Measurements from ENCODE around the gene PPFIA1.
"Not testable (repeated sequence)": the region's sequence is repeated elsewhere in the genome, so short reads cannot be mapped to it uniquely, and the experiment has no call there.

Gene PPFIA1

GRCh38 chr11:70252844-70253243 lies 17.6 kb upstream of the PPFIA1 start:
- no peak for DNase-seq

DNA sequence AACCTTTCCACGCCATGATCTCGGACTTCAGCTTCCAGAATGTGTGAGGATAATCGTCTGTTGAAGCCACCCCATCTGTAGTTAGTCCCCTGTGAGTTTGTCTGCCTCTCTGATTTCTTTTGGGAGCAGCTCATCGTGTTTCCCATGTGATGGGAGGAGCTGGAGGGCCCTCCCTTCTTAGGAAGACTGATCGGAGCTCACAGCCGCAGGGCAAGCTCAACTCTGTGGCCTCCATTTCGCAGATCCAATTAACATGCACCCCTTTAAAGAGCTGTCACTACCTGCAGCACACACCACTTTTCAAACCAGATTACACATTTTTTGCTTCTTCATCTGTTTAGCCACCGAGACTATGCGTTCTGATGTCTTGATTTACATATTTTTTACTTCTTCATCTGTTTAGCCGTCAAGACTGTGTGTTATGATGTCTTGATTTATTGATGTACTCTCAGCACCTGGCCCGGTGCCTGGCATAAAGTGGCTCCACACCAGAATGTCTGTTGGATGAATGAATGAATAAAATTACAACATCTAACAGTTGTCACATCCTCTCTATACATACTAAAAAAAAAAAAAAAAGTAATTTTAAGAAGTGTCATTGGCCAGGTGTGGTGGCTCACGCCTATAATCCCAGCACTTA lies 14.9 kb upstream of the PPFIA1 start:
- DNase-seq = no peak

DNA sequence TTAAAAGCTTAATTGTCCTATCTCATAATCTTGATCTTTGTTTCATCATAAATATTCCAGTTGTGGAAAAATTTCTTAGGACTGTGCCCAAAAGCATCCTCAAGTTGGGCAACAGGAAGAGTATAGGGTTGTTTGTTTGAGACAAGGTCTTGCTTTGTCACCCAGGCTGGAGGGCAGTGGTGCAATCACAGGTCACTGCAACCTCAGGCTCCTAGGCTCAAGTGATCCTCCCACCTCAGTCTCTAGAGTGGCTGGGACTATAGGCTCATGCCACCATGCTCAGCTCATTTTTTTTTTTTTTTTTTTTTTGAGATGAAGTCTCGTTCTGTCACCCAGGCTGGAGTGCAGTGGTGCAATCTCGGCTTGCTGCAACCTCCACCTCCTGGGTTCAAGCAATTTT lies 11.4 kb upstream of the PPFIA1 start:
- not testable (repeated sequence) for DNase-seq

- DNase-seq = no peak
These were observed 7.5 kb upstream of the PPFIA1 start for GRCh38 chr11:70262951-70263350.

- no peak for DNase-seq
These were observed 7.1 kb upstream of the PPFIA1 start for GRCh38 chr11:70263363-70263762.

DNA sequence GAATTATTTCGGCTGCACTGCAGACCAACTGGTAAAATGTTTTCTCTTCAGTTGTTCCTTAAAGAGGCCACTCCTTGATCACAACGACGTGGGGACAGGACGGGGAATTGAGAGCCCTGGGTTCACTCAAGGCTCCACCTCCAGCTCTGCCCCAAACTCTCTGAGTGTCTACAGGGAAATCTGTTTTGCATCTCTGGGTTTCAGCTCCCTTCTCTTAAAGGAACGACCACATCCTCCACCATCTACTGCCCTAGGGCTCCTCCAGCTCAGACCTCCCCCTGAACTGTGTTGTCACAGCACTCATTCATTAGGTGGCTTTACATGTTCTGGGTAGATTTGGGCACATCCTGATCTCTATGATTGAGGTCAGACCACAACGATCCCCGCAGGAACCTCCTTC lies 5.1 kb upstream of the PPFIA1 start:
- no peak for DNase-seq

GRCh38 chr11:70267405-70267950 lies 3.0 kb upstream of the PPFIA1 start:
- no peak for DNase-seq

DNA sequence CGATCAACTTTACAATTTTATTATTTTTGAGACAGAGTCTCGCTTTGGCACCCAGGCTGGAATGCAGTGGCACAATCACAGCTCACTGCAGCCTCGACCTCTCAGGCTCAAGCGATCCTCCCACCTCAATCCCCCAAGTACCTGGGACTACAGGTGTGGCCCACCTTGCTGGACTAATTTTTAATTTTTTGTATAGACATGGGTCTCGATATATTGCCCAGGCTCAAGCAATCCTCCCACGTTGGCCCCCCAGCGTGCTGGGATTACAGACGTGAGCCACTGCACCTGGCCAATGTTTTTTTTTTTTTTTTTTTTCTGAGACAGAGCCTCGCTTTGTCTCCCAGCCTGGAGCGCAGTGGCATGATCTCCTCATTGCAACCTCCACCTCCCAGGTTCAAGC lies 2.0 kb upstream of the PPFIA1 start:
- no peak for DNase-seq

- DNase-seq = peak; percentile 1
These were observed 573 bp downstream of the PPFIA1 start for GRCh38 chr11:70270877-70271648.

DNA sequence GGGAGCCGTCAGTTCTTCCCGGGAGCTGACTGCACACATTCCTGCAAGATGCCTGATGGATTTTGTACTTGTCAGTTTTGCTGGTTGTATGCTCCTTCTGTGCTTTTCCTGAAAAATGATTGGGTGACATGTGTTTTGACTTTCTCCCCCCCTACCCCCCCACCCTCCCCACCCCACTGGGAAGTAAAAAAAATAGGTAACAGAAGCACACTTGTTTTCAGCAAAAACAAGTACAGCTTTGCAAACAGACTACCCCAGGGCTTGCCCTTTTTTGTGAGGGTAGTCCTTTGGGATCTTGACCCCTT lies 1.1 kb downstream of the PPFIA1 start:
- no peak for DNase-seq

DNA sequence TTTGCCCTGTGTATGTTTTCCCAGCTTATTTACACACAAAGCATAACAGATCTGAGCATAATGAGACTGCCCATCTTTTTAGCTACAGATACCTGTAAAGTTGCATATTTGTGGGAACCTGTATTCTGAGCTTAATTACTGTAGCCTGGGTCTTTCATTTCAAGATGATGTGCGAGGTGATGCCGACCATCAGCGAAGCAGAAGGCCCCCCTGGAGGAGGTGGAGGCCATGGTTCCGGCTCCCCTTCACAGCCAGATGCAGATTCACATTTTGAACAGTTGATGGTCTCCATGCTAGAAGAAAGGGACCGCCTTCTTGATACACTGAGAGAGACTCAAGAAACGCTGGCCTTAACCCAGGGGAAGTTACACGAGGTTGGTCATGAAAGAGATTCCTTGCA lies 1.5 kb downstream of the PPFIA1 start:
- no peak for DNase-seq

- DNase-seq = no peak
These were observed 8.5 kb downstream of the PPFIA1 start for GRCh38 chr11:70278994-70279393.

- no peak for DNase-seq
These were observed 10.7 kb downstream of the PPFIA1 start for GRCh38 chr11:70281156-70281609.

- no peak for DNase-seq
These were observed 11.5 kb downstream of the PPFIA1 start for GRCh38 chr11:70282012-70282411.

- no peak for DNase-seq
These were observed 18.2 kb downstream of the PPFIA1 start for GRCh38 chr11:70288721-70289120.

GRCh38 chr11:70289582-70289981 lies 19.1 kb downstream of the PPFIA1 start:
- DNase-seq = no peak

DNA sequence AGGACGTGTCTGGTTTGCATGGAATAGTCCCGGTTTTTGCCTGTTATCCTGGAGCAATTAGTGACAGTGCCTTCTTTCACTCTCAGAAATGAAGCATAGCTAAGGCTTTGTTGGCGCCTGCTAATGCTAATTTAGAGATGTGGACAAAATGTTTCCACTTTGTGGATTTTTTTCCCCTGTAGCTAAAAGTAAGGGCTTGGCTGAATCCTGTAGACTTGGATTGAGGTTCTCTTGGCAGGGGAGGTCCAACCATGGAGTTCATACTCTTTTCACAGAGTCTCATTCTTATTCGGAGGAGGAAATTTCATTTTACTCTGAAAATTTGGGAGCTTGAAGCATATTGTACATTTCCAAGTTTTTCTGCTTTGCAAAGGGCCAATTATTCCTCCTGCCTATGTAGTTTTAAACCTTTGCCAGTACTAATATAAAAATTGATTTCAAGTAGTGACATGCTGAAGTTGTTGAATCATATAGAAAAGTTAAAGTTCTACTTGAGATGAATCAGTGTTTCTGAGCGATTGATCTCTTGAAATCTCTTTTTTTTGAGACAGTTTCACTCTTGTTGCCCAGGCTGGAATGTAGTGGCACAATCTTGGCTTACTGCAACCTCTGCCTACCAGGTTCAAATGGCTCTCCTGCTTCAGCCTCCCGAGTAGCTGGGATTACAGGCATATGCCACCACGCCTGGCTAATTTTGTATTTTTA lies 20.0 kb downstream of the PPFIA1 start:
- no peak for DNase-seq

DNA sequence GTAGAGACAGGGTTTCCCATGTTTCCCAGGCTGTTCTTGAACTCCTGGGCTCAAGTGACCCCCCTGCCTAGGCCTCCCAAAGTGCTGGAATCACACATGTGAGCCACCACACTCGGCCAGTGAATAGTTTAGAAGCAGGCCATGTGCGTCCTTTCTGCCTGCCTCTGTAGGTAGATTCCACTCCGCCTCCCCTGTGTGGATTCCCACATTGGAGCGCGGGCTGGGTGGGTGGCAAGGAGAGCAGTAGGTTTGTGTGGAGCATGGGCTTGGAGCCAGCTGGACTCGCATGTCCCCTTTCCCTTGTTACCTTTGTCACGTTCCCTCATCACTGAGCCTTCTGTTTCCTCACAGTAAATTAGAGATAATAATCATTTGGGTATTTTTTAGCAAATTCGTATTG lies 21.7 kb downstream of the PPFIA1 start:
- DNase-seq = no peak

GRCh38 chr11:70292863-70293262 lies 22.4 kb downstream of the PPFIA1 start:
- no peak for DNase-seq

- not testable (repeated sequence) for DNase-seq
These were observed 24.7 kb downstream of the PPFIA1 start for GRCh38 chr11:70295166-70295565.

DNA sequence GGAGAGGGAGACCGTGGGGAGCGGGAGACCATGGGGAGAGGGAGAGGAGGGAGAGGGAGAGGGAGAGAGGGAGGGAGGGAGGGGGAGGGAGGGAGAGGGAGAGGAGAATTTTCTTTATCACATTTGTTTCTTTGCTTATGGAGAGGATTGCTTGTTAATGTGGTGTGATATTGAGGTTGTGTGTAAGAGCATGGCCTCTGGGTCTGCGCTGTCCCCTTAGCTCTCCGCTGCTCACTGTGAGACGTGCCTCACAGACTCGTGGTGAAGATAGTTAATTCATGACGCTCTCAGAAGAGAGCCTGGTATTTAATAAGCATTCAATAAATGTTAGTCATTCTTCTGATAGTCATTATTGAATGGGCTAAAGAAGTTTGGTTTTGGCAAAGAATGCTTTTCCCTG lies 26.2 kb downstream of the PPFIA1 start:
- DNase-seq = no peak

GRCh38 chr11:70297341-70297740 lies 26.9 kb downstream of the PPFIA1 start:
- no peak for DNase-seq

DNA sequence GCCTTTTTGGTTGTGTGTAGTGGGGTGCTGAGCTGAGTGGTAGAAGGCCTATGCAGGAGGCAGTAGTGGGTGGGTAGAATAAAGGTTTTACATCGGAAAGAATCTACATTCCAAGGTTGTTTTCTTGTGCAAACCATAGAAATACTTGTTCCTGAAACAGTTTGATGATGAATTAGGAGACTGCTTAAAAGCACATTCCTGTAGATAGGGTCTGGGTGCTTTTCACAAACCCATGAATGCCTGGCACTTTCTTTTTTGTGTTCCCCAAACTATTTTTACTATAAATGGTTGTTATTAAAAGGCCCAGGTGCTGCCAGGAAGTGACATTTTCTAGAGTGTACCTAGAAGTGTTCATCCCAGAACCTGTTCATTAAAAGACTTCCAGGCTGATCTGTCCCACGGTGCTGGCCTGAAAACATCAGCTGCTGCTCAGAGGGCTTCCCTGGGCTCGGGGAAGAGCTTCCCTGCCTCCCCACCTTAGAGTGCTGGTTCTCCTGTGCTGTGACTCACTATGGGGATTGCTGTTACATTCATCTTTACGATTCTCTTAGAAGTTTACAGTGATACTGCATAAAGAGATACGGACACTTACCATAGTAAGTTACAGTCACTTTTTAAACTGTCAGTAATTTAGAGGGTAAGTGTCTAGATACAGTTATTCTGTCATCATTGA lies 27.9 kb downstream of the PPFIA1 start:
- no peak for DNase-seq

Measured in NCI-H1048 (cell line).